Skeletal muscle cell (primary cell): ENCODE measurements around the gene RPS13.
"Not testable (repeated sequence)": the region's sequence is repeated elsewhere in the genome, so short reads cannot be mapped to it uniquely, and the experiment has no call there.

Experiments used
- DNase-seq: peaks from one replicate; pipeline ENCODE4 v3.0.0-alpha.2; 2010; ENCODE audit warnings: low read depth
- H3K4me3 ChIP-seq: 2 replicates; pipeline ENCODE4 v1.5.1; 2011; ENCODE audit warnings: low read depth, mild to moderate bottlenecking, control low read depth, low read length, moderate library complexity

RPS13 gene

DNA sequence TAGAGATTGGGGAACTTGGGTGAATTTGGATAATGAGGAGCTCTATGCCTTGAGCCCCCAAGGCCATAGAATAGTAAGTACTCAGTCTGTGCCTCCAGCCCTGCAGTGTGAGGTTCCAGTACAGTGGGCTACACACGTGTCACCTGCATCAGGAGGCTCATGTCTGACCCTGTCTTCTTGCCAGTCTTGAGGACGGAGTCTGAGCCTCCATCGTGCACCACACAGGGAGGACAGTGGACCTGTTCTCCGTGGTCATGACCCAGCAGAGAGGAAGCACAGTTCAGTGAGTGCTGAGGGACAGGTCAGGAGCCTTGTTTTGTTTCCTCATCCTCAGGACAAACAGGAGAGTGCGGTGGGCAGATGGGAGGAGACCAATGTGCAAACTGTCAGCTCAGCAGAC, 30.8 kb downstream of the RPS13 start:
- no peak overlapping the region for H3K4me3 ChIP-seq
- DNase-seq, result no peak

DNA sequence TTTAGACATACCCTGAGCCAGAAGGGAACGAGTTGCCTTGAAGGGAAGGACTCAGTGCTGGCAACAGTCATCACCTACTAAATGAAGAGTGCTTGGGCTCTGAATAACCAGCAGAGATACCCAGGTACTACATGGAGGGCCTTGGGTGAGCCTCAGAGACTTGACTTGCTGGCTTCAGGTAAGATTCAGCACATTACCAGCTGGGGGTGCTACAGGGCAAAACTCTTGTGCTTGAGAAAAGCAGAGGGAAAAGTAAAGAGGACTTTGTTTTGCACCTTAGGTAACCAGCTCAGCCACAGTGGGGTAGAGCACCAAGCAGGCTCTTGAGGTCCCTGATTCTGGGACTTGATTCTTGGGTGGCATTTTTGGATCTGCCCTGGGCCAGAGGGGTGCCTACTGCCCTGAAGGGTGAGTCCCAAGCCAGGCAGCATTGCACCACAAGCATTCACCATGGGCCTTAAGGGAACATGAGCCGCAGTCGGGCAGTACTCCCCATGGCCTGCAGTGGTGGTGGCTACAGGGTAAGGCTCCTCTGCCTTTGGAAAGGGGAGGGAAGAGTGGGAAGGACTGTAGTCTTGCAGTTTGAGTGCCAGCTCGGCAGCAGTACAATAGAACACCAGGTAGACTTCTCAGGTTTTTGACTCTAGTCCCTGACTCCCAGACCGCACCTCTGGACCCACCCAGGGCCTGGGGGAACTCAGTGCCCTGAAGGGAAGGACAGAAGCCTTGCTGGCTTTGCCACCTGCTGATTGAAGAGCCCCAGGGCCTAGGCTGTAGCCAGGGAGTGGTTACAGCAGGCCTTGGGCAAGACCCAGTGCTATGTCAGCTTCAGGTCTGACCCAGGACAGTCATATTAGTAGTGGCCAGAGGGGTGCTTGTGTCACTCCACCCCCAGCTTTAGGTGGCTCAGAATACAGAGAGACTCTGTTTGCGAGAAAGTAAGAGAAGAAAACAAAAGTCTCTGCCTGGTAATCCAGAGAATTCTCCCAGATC, 40.5 kb downstream of the RPS13 start:
- no peak overlapping the region for H3K4me3 ChIP-seq
- no peak for DNase-seq

DNA sequence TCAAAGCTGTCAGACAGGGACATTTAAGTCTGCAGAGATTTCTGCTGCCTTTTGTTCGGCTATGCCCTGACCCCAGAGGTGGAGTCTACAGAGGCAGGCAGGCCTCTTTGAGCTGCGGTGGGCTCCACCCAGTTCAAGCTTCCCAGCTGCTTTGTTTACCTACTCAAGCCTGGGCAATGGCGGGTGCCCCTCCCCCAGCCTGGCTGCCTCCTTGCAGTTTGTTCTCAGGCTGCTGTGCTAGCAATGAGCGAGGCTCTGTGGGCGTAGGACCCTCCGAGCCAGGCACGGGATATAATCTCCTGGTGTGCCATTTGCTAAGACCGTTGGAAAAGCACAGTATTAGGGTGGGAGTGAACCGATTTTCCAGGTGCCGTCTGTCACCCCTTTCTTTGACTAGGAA, 43.4 kb downstream of the RPS13 start:
- DNase-seq, H3K4me3 ChIP-seq: not testable (repeated sequence)

DNA sequence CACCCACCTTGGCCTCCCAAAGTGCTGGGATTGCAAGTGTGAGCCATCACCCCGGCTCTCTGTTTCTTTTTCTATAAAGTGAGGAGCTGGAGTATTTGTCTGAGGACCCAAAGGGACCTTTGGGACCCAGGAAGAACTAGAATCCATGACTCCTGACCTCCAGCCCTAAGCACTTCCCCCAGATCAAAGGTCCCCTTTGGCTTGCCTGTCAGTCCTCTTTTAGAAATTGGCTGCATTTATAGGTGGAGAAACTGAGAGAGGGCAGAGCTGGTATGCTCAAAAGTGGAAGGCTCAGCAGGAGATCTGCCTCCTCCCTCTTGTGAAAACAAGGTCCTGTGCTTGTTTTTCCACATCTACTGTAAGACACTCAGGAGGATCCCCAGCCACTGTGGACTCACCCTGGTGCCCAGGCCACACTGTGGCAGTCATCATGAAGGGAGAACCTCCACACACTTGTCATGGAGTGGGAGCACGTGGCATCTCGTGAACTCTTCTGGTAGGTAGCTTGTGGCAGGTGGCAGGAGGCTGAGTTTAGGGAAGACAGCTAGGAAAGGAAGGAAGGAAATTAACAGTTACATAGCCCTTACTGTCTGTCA, 50.9 kb downstream of the RPS13 start:
- no peak for DNase-seq
- no peak overlapping the region for H3K4me3 ChIP-seq

DNA sequence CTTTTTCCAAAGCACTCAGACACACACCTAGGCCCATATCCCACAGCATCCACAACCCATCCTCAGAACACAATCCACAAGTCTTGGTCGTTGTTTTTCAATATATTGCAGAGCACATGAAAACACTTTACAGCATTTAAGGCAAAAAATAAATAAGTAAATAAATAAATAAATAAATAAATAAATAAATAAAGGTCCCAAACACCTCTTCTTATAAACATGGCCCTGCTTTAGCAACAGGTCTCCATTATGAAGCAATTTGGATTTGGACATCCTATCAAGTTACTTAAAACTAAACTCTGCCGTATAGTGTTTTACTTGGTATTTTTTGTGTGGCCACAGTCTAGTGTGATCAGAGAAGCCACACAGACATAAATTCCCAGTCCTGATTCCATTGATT, 52.5 kb downstream of the RPS13 start:
- no peak overlapping the region for H3K4me3 ChIP-seq
- DNase-seq, result no peak
